Measurements from ENCODE around the gene HLA-DPB1. TPM values are rescaled to one million over a fixed set of nuclear protein-coding genes. Genes with fewer than 3 reads are reported as not detected.

HLA-DPB1 gene
- polyA plus RNA-seq, 12 donors: 2.9 to 29.8 (median 9.0) TPM; not detected in 1

DNA sequence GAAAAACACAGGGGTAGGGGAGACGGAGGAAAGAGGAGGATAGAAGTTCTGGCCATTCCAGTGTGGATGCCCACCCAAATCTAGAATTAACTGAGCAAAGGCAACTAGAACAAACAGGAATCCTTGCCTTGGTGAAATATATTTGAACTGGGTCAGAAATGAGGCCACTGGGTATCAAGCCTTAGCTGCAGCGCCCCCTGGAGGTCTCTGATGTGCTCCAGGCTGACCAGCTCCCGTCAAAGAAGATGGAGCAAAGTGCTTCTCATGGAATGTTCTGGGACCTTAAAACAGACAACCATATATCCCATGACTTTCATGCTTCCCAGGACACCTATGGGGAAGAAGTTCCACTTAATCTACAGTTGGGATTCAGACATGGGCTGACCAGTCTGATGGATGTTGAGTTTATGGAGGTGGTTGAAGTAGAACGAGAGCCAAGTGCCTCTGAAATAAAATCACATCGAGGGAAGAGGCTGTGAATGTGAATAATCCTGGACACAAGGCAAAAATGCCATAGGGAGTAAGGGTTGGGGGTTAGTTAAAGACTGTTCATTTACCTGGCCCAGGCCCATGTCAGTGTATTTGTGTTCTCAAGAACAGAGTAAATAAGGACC is 50.4 kb downstream of the HLA-DPB1 start:
- DNase-seq: no peak

GRCh38 chr6:33128318-33128717 is 52.5 kb downstream of the HLA-DPB1 start:
- no peak for DNase-seq

- DNase-seq: no peak
These were observed 56.3 kb downstream of the HLA-DPB1 start for GRCh38 chr6:33132081-33132524.

GRCh38 chr6:33136310-33136900 is 60.6 kb downstream of the HLA-DPB1 start:
- DNase-seq: no peak

Other genes with a start within 250 kb of the HLA-DPB1 start
- 10 to 100 TPM in 1 of 12 donors, 1 to 10 TPM in 10, not detected in 1; 3.7 to 13.7 (median 5.8) TPM for gene TAP2, start 237.3 kb upstream of the HLA-DPB1 start, polyA plus RNA-seq (ENCODE audit: insufficient read length in 12 of 12)
- 10 to 100 TPM in 11 of 12 donors, not detected in 1; 11.2 to 17.3 (median 12.8) TPM for gene PSMB8, start 231.9 kb upstream of the HLA-DPB1 start, polyA plus RNA-seq (ENCODE audit: insufficient read length in 12 of 12)
- 10 to 100 TPM in 4 of 12 donors, 1 to 10 TPM in 7, not detected in 1; 6.5 to 13.6 (median 9.1) TPM for gene TAP1, start 222.3 kb upstream of the HLA-DPB1 start, polyA plus RNA-seq (ENCODE audit: insufficient read length in 12 of 12)
- 10 to 100 TPM in 1 of 12 donors, 1 to 10 TPM in 10, not detected in 1; 2.5 to 27.2 (median 4.4) TPM for gene PSMB9, start 221.8 kb upstream of the HLA-DPB1 start, polyA plus RNA-seq (ENCODE audit: insufficient read length in 12 of 12)
- gene HLA-DMB, start 135.0 kb upstream of the HLA-DPB1 start, polyA plus RNA-seq (ENCODE audit: insufficient read length in 12 of 12): 10 to 100 TPM in 1 of 12 donors, 1 to 10 TPM in 10, not detected in 1; 3.0 to 15.7 (median 3.8) TPM
- 10 to 100 TPM in 2 of 12 donors, 1 to 10 TPM in 8, not detected in 2; 2.7 to 28.3 (median 5.0) TPM for gene HLA-DMA, start 122.9 kb upstream of the HLA-DPB1 start, polyA plus RNA-seq (ENCODE audit: insufficient read length in 12 of 12)
- gene BRD2, start 107.4 kb upstream of the HLA-DPB1 start, polyA plus RNA-seq (ENCODE audit: insufficient read length in 12 of 12): 100 to 1,000 TPM; 144 to 876 (median 162) TPM
- gene HLA-DOA, start 66.4 kb upstream of the HLA-DPB1 start, polyA plus RNA-seq (ENCODE audit: insufficient read length in 12 of 12): 1 to 10 TPM in 6 of 12 donors, under 1 TPM in 5, not detected in 1; 0.41 to 8.0 (median 1.6) TPM
- gene HLA-DPA1, start 2.3 kb upstream of the HLA-DPB1 start, polyA plus RNA-seq (ENCODE audit: insufficient read length in 12 of 12): 10 to 100 TPM in 9 of 12 donors, 1 to 10 TPM in 2, not detected in 1; 7.6 to 44.7 (median 13.9) TPM
- gene COL11A2, start 116.5 kb downstream of the HLA-DPB1 start, polyA plus RNA-seq (ENCODE audit: insufficient read length in 12 of 12): 100 to 1,000 TPM in 1 of 12 donors, 10 to 100 TPM in 10, not detected in 1; 32.4 to 120 (median 49.2) TPM
- gene RXRB, start 124.7 kb downstream of the HLA-DPB1 start, polyA plus RNA-seq (ENCODE audit: insufficient read length in 12 of 12): 10 to 100 TPM in 11 of 12 donors, not detected in 1; 33.8 to 70.0 (median 37.7) TPM
- gene SLC39A7, start 124.9 kb downstream of the HLA-DPB1 start, polyA plus RNA-seq (ENCODE audit: insufficient read length in 12 of 12): 100 to 1,000 TPM in 3 of 12 donors, 10 to 100 TPM in 8, not detected in 1; 62.9 to 117 (median 77.6) TPM
- gene HSD17B8, start 128.7 kb downstream of the HLA-DPB1 start, polyA plus RNA-seq (ENCODE audit: insufficient read length in 12 of 12): 10 to 100 TPM in 5 of 12 donors, 1 to 10 TPM in 6, not detected in 1; 7.8 to 20.2 (median 9.8) TPM
- 10 to 100 TPM in 11 of 12 donors, not detected in 1; 25.4 to 54.2 (median 29.2) TPM for gene RING1, start 132.5 kb downstream of the HLA-DPB1 start, polyA plus RNA-seq (ENCODE audit: insufficient read length in 12 of 12)
- gene VPS52, start 195.9 kb downstream of the HLA-DPB1 start, polyA plus RNA-seq (ENCODE audit: insufficient read length in 12 of 12): 10 to 100 TPM in 11 of 12 donors, not detected in 1; 34.7 to 75.9 (median 45.1) TPM
- 1,000 to 10,000 TPM; 1,205 to 5,224 (median 4,322) TPM for gene RPS18, start 196.1 kb downstream of the HLA-DPB1 start, polyA plus RNA-seq (ENCODE audit: insufficient read length in 12 of 12)
- 1 to 10 TPM in 10 of 12 donors, not detected in 2; 1.3 to 3.8 (median 2.0) TPM for gene B3GALT4, start 201.1 kb downstream of the HLA-DPB1 start, polyA plus RNA-seq (ENCODE audit: insufficient read length in 12 of 12)
- 10 to 100 TPM in 11 of 12 donors, not detected in 1; 38.8 to 63.5 (median 56.3) TPM for gene WDR46, start 213.2 kb downstream of the HLA-DPB1 start, polyA plus RNA-seq (ENCODE audit: insufficient read length in 12 of 12)
- 10 to 100 TPM in 11 of 12 donors, not detected in 1; 35.2 to 61.0 (median 41.7) TPM for gene PFDN6, start 213.6 kb downstream of the HLA-DPB1 start, polyA plus RNA-seq (ENCODE audit: insufficient read length in 12 of 12)
- 10 to 100 TPM in 11 of 12 donors, not detected in 1; 43.6 to 81.3 (median 52.1) TPM for gene RGL2, start 223.0 kb downstream of the HLA-DPB1 start, polyA plus RNA-seq (ENCODE audit: insufficient read length in 12 of 12)
- gene TAPBP, start 238.1 kb downstream of the HLA-DPB1 start, polyA plus RNA-seq (ENCODE audit: insufficient read length in 12 of 12): 10 to 100 TPM in 11 of 12 donors, not detected in 1; 15.5 to 50.7 (median 21.1) TPM
- 10 to 100 TPM in 11 of 12 donors, not detected in 1; 10.9 to 35.6 (median 14.3) TPM for gene ZBTB22, start 241.8 kb downstream of the HLA-DPB1 start, polyA plus RNA-seq (ENCODE audit: insufficient read length in 12 of 12)
- 10 to 100 TPM in 11 of 12 donors, not detected in 1; 26.8 to 51.2 (median 33.1) TPM for gene DAXX, start 247.0 kb downstream of the HLA-DPB1 start, polyA plus RNA-seq (ENCODE audit: insufficient read length in 12 of 12)

All from muscle of arm (tissue), 12 donors.